Stimulated activated CD8-positive, alpha-beta memory T cell treated with anti-CD3 and anti-CD28 coated beads, Interleukin-12 subunit alpha, Interleukin-12 subunit beta, amount 100 ng/mL, for 1 hour (primary cell): ENCODE results near the gene GRAP2.
A peak's percentile ranks its signal among the peaks of the same experiment; 100 is the strongest.
"Not testable (repeated sequence)": the region's sequence is repeated elsewhere in the genome, so short reads cannot be mapped to it uniquely, and the experiment has no call there.

Experiments
- DNase-seq: peaks from one replicate; pipeline ENCODE4 v3.0.0-alpha.2; 2020; ENCODE audit warnings: low read depth

GRAP2 gene

DNA sequence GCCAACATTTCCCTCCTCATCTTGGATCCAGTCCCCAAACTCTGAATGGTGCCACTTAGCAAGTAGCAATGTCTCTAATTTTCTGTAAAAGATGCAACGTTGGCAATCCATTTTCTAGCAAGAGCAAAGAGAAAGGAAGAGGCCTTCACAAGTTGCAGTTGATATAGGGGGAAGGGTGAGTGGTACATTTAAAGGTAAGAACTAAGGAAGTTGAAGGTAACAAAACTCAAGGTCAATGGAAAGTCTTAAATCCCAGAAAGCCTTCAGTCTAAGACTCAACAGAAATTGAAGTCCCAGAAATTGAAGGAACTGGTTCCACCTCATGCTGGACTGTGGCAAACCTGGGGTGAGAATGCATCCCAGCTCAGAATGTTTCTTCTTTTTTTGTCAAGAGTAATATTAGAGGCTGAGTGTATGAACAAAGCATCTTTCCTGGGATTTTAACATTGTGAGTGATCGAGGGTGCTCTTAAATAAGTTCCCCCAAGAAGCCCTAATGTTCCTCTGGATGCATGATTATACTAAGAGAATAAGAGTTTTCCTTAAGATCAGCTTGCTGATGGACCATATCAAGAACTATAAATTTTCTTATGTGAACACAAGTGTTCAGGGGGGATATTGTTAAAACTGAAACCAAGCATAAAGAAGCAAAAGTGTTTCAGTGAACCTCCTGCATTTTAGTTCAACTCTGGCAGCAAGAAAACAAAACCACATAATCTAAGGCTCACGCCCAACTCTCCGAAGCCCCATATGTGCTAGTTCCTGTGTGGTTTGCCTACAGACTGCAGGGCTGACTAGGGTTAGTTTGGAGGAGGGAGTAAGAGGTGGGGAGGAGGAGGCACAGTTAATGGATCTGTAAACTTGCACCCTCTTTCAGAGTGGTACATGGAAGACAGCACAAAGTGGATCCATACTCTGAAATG, at the start of gene GRAP2:
Gene GRAP2 (plus strand): TSS at position 779 of the 922 bp plus-strand sequence. CDS start 46,023 bp downstream, outside the sequence.
- peak; percentile 46 for DNase-seq

DNA sequence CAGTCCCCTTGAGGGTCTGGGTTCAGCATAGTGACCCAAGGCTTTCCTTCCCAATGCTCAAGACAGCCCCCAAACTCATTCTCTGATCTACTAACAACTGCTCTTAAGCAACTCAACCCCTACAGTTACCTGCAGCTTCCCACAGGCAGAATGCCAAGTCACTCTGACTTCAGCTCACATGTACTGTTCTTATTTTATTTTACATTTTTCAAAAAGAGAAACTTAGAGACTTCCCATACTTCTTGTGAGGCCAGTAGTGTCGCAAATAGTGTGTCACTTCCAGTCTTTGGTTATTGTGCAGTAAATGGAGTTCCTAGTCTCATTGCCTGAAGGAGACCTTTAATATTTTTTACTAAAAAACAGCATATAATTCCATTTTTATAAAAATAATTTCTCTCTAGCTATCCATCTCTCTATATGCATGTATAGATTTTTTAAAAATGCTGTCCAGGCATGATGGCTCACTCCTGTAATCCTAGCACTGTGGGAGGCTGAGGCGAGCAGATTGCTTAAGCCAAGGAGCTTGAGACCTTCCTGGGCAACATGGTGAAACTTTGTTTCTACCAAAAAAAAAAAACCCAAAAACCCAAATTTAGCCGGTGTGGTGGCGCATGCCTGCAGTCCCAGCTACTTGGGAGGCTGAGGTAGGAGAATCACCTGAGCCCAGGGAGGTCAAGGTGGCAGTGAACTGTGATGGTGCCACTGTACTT, 49.1 kb upstream of the GRAP2 start:
- no peak for DNase-seq

DNA sequence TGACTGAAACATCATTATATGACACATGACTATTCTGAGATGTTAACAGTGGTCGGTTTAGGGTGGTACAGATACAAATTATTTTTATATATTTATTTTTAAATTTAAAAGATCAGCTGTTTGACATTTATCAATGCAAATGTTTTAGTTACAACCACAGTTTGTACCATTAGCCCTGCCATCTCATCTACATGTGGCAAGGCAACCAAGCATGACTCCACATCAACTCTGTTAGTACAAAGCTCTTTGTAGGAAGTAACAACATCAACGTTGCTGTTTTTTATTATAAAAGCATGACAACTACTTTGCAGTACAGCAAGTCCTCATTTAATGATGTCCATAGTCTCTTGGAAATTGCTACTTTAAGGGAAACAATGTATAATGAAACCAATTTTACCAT, 48.1 kb upstream of the GRAP2 start:
- DNase-seq = no peak

DNA sequence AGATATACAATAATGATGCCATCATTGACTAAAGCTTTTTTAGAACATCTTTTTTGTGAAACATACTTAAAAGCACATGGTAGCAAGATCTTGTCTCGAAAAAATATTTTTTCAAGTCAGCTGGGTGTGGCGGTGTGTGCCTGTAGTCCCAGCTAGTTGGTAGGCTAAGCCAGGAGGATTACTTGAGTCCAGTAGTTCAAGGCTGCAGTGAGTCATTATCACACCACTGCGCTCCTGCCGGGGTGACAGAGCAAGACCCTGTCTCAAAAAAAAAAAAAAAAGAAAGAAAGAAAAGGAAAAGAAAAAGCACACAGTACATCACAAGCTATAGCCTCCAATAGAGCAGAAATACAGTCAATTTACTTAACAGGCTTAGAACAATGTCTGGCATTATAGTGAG, 44.3 kb upstream of the GRAP2 start:
- no peak for DNase-seq

DNA sequence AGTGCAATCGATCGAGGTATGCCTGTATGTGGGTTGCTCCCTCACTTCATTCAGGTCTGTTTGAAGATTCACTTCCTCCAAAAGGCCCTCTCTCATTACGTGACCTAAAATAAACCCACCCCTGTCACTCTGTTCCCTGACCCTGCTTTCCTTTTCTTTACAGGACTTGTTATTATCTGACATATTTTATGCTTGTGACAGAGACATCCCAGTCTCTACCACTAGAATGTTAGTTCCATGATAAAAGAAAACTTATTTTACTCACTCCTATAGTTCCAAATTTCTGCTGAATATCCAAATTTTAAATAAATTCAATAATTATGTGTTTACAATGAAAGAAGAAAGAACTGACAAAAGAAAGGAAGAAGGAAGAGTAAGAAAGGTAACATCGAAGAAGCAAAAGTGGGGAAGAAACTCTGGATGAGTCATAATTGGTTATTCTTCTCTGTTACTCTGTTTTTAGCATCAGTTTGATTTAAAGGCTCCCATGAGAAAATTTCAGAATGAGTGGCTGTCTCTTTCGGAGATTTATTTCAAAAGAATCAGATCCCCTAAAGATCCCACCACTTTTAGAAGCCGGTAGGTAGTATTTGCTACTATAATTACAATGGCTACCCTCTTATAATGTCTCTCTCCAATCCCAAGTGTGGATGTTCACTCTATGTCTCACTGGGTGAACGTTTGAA, 40.8 kb upstream of the GRAP2 start:
- DNase-seq = no peak

DNA sequence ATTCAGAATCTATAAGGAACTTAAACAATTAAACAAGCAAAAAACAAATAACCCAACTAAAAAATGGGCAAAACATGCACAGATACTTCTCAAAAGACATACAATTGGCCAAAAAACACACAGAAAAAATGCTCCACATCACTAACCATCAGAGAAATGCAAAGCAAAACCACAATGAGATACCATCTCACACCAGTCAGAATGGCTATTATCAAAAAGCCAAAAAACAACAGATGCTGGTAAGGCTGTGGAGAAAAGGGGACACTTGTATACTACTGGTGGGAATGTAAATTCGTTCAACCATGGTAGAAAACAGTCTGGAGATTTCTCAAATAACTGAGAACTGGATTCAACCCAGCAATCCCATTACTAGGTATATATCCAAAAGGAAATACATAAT, 32.1 kb upstream of the GRAP2 start:
- no peak for DNase-seq

DNA sequence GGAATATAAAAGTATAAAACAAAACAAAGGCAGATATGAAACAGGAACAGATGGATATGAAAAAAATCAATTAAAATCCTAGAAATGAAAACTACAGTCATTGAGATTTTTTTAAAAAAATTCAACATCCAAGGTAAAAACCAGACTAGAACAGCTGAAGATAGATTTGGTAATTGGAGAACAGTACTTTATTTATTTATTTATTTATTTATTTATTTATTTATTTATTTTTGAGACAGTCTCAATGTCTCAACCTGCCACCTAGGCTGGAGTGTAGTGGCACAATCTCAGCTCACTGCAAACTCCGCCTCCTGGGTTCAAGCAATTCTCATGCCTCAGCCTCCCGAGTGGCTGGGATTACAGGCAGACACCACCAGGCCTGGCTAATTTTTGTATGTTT, 31.1 kb upstream of the GRAP2 start:
- DNase-seq = not testable (repeated sequence)

DNA sequence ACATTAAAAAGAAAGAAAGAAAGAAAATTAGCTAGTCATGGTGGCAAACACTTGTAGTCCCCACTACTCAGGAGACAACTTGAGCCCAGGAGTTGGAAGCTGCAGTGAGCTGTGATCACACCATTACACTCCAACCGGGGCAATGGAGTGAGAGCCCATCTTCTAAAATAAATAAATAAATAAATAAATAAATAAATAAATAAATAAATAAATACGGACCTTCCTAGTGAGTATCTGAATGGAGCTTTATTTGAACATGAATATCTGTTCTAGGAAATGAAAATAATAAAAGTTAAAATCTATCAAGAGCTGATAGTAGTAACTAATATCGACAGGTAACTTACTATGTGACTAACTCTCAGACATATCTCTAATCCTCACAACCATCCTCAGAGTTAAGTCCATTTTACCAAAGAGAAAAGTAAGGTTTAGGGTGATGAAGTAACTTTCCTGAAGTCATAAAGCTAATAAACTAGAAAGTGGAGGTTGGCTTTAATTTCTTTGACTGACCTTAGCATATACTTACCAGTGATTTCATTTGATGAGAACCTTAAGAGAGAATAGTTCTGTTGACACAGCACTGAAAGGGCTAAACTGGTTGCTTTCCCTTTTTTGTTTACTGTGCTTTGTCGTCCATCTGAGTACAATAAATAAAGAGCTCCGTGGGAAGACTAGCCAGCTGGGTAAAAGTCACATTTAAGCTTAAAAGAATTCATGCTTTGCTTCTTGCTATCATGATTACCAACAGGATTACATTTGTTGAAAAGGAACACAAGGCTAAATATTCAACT, 29.7 kb upstream of the GRAP2 start:
- DNase-seq = no peak

DNA sequence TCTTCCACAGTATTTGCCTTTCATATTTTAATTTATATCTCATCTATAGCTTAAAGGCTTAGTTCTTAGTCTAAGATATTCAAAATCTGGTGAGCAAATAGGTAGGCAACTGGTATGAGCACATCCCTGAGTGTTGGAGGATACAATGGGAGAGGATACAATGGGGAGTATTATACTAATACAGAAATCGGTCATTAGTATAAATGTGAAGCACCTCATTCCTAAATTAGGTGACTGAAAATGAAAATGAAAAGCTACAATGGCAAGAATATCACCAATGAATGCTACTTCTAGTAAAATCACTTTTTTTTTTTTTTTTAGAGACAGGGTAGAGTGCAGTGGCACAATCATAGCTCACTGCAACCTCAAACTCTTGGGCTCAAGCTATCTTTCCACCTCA, 28.3 kb upstream of the GRAP2 start:
- no peak for DNase-seq

DNA sequence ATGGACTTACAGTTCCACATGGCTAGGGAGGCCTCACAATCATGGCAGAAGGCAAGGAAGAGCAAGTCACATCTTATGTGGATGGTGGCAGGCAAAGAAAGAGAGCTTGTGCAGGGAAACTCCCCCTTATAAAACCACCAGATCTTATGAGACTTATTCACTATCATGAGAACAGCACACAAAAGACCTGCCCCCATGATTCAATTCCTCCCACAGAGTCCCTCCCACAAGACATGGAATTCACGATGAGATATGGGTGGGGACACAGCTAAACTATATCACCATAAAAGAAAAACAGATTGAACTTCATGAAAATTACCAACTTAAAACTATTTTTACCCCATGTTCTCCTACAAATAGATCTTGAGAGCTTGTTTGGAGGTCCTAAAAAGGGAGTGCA, 26.9 kb upstream of the GRAP2 start:
- DNase-seq = no peak

DNA sequence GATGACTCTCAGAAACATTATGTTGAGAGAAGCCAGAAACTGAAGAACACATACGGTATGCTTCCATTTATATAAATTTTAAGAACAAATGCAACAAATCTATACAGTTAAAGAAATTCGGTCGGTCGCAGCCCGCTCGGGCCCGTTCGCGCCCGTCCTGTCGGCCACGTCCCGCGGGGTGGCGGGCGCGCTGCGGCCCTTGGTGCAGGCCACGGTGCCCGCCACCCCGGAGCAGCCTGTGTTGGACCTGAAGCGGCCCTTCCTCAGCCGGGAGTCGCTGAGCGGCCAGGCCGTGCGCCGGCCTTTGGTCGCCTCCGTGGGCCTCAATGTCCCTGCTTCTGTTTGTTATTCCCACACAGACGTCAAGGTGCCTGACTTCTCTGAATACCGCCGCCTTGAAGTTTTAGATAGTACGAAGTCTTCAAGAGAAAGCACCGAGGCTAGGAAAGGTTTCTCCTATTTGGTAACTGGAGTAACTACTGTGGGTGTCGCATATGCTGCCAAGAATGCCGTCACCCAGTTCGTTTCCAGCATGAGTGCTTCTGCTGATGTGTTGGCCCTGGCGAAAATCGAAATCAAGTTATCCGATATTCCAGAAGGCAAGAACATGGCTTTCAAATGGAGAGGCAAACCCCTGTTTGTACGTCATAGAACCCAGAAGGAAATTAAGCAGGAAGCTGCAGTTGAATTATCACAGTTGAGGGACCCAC, 25.6 kb upstream of the GRAP2 start:
- DNase-seq = not testable (repeated sequence)

DNA sequence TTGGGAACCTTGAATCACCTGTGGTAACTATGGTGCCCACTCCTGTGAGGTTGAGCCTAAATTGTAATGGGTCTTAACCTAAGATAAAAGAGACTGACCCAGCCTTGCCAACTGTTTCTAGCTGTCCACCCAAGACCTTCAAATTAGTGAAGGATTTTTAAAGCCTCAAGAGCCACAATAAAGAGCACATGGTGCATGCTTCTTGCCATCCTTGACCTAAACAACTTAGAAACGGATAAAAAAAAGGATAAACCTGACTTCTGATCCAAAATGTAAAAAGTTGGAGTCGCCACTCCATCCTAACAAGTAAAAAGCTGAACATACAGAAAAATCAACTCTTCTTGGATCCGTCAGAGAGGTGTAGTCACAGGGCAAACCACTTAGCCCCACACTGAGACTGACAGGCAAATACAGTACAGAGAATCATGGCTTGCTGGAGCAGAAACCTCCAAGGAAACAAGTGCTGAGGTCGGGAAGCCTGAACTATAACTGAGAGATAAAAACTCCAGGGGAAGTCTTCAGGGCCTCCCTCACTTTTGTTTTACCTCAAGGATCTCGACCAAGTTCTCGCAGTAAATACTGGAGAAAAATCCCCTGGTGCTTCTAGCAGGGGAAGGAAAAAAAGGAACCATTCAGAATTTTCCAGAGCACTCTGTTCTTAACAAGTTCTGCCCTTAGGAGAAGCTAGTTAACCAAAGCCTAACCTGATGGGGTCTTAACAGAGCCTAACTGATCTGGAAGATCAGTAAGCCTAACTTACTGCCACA, 23.6 kb upstream of the GRAP2 start:
- no peak for DNase-seq

DNA sequence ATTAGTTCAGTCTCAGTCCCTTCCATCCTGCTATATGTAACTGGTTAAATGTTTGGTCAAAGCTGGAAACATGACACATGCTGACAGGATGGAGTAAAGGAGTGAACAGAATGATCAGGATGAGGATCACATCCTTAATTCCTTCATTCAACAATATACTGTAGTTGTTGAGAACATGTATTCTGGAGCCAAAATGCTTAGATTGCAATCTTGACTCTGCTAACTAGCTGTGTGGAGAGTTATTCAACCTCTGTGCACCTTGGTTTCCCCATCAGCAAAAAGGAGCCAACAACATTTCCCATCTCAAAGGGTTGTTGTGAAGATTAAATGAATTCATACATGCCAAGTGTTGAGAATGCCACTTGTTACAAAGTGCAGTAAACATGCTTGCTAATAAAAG, 20.2 kb upstream of the GRAP2 start:
- DNase-seq = no peak

DNA sequence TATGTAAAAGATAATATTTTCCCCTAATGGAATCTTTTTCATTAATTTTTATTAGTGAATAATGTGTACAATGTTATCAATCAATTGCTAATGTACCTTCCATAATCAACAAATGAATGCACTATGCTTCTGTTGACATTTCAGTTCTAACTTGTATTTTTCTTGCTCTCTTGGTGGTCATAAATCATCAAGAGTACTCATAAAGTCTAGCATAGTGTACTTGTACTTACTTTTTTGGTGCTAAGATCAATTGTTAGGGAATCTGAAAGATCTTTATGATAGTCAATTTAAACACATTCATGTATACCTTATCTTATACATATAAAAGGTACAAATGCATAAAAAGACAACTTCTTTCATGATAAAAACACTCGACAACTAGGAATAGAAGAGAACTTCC, 17.8 kb upstream of the GRAP2 start:
- no peak for DNase-seq

DNA sequence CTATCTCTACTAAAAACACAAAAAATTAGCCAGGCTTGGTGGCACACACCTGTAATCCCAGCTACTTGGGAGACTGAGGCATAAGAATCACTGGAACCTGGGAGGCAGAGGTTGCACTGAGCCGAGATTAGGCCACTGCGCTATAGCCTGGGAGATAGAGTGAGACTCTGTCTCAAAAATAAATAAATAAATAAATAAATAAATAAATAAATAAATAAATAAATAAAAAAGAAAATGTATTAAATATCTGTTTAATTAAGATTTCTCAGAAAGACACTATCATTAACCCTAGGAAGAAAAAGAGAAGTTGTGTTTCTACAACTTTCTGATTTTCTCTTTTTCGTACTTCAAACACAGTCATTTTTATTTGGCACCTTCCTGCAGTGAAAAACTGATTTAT, 11.0 kb upstream of the GRAP2 start:
- not testable (repeated sequence) for DNase-seq

DNA sequence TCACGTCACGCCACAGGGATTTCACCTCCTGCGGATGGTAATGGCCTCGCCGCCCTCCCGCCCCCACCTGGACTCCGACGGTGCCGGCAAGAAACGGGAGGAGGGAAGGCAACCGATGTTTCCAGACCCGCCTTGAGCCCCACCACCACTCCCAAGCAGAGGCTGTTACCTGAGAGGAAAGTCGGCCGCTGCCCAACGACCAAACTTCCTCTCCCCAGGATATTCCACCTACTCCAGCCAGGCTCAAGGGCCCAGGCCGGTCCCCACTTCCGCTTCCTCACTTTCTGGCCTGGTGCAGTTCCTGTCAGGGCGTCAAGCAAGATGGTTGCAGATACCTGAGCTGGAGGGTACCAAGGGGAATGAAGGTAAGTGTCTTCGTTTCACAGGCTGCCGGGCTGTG, 7.4 kb upstream of the GRAP2 start, which contains the start of gene ENTHD1:
Gene ENTHD1 (minus strand): TSS at position 235 of the 400 bp plus-strand sequence. CDS start 6,012 bp downstream, outside the sequence.
- DNase-seq = no peak

DNA sequence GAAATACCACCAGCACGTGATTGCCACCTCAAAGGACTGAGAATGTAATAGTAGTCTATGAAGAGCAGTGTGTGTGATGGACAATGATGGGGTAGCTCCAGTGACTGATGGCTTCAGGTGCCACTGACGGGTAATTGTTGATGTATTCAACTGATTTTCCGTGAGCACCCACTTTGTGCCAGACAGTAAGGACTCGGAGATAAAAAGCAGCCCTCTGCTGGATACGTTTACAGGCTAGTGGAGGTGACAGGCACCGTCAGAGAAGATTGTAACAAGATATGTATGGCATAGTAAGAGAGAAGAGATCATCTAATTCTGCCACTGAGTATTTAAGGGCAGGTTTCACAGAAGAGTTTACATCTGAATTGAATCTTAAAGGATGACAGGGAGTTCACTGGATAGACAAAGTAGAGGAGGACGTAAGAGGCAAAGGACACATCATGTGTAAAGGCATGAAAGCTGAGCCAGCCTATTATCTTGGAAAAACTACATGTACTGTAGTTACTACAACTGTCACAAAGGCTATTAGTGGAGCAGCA, 6.3 kb upstream of the GRAP2 start:
- DNase-seq = no peak

DNA sequence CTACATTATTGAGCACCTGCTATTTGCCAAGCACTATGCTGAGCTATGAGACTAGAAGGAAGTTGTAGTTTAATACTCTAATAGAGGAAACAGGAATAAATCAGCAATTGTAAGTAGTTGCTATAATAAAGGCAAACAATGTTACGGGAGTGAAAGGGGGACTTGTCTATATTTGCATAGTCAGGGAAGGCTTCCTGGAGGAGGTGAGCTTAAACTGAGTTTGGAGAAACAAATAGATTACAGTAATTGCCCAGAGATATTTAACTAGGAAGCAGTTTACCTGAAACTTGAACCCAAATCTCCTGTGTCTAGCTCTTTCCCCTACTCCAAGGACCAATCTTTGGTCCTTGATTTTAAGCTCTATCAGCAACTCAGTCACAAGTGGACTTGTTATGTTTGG, 5.2 kb upstream of the GRAP2 start:
- no peak for DNase-seq

DNA sequence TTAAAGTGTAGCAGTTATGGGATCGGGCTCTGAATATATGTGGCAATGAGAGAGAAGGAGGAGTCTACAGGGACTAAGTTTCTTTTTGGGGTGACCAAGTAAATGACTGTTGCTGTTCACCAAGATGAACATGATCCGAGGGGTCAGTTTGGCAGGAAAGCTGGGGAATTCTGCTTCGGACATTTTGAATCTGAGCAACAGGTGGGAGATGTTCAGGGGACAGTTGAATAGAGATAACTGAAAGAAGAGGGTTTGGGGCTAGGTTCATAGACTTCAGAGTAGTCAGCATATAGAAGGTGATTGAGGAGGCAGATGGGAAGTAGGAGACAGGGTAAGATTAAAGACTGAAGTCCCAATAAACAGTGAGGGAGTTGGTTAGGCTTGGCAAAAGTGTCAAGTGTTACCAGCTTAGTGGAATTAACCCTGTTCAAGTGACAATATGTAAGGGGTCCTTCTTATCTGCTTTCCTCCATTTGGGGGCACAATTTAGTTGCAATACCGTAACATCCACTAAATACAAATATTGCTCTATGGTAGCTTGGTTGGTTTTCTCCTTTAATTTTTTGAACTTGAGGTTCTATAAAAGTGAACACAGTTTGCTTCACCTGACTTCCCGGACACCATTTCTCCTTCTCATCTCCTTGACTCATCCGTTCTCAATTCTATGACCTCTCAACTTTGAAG, 4.4 kb upstream of the GRAP2 start:
- no peak for DNase-seq
